ENCODE results near the gene ADGRA3. TPM values are rescaled to one million over a fixed set of nuclear protein-coding genes. Genes with fewer than 3 reads are reported as not detected.
A peak's percentile ranks its signal among the peaks of the same experiment; 100 is the strongest.

ADGRA3 gene
- total RNA-seq, 1 donor from 2014 or later, result 76.0 TPM

GRCh38 chr4:22466581-22466980 lies 49.3 kb downstream of the ADGRA3 start:
- Mint-ChIP-seq H3K9me3 (peaks cover 8% of the 10 kb centered on the region), H3K4me3 (no peak overlapping the region), H3K36me3 (ENCODE audit: low read depth) (peaks cover 32% of the 10 kb centered on the region), H3K27ac (ENCODE audit: unreplicated experiment) (no peak overlapping the region), H3K27me3 (ENCODE audit: low read depth) (no peaks in the 10 kb centered on the region), H3K4me1 (no peaks in the 10 kb centered on the region)
- no peak for DNase-seq (ENCODE audit: low read depth, low spot score)
- TF ChIP-seq CTCF (conservative IDR thresholded peaks at IDR 0.05), result no peak

- no peak overlapping the region for H3K27ac Mint-ChIP-seq (ENCODE audit: unreplicated experiment)
- no peaks in the 10 kb centered on the region for H3K4me1 Mint-ChIP-seq
- H3K36me3 Mint-ChIP-seq (ENCODE audit: low read depth), result peaks cover 35% of the 10 kb centered on the region
- DNase-seq (ENCODE audit: low read depth, low spot score), result no peak
- TF ChIP-seq CTCF (conservative IDR thresholded peaks at IDR 0.05), result no peak
- peaks cover 8% of the 10 kb centered on the region for H3K9me3 Mint-ChIP-seq
- no peaks in the 10 kb centered on the region for H3K27me3 Mint-ChIP-seq (ENCODE audit: low read depth)
- no peak overlapping the region for H3K4me3 Mint-ChIP-seq
These were observed 49.9 kb downstream of the ADGRA3 start for GRCh38 chr4:22465996-22466395.

GRCh38 chr4:22465349-22465748 lies 50.5 kb downstream of the ADGRA3 start:
- Mint-ChIP-seq H3K27ac (ENCODE audit: unreplicated experiment) (no peak overlapping the region), H3K4me3 (no peak overlapping the region), H3K9me3 (peaks cover 8% of the 10 kb centered on the region), H3K4me1 (no peaks in the 10 kb centered on the region), H3K27me3 (ENCODE audit: low read depth) (no peaks in the 10 kb centered on the region), H3K36me3 (ENCODE audit: low read depth) (peaks cover 38% of the 10 kb centered on the region)
- TF ChIP-seq CTCF (conservative IDR thresholded peaks at IDR 0.05), result no peak
- DNase-seq (ENCODE audit: low read depth, low spot score), result no peak

- peaks cover 4% of the 10 kb centered on the region for H3K9me3 Mint-ChIP-seq
- no peaks in the 10 kb centered on the region for H3K27me3 Mint-ChIP-seq (ENCODE audit: low read depth)
- DNase-seq (ENCODE audit: low read depth, low spot score), result no peak
- H3K36me3 Mint-ChIP-seq (ENCODE audit: low read depth), result peaks cover 29% of the 10 kb centered on the region
- no peak overlapping the region for H3K4me3 Mint-ChIP-seq
- H3K27ac Mint-ChIP-seq (ENCODE audit: unreplicated experiment), result peak overlapping the region; percentile 11
- no peaks in the 10 kb centered on the region for H3K4me1 Mint-ChIP-seq
- TF ChIP-seq CTCF (conservative IDR thresholded peaks at IDR 0.05), result no peak
These were observed 52.7 kb downstream of the ADGRA3 start for GRCh38 chr4:22463179-22463578.

GRCh38 chr4:22462688-22463087 lies 53.2 kb downstream of the ADGRA3 start:
- no peak for TF ChIP-seq CTCF (conservative IDR thresholded peaks at IDR 0.05)
- Mint-ChIP-seq H3K36me3 (ENCODE audit: low read depth) (peaks cover 29% of the 10 kb centered on the region), H3K27me3 (ENCODE audit: low read depth) (no peaks in the 10 kb centered on the region), H3K9me3 (peaks cover 4% of the 10 kb centered on the region), H3K4me3 (no peak overlapping the region), H3K4me1 (no peaks in the 10 kb centered on the region), H3K27ac (ENCODE audit: unreplicated experiment) (no peak overlapping the region)
- no peak for DNase-seq (ENCODE audit: low read depth, low spot score)

- DNase-seq (ENCODE audit: low read depth, low spot score), result no peak
- Mint-ChIP-seq H3K36me3 (ENCODE audit: low read depth) (peaks cover 19% of the 10 kb centered on the region), H3K9me3 (no peaks in the 10 kb centered on the region), H3K4me1 (no peaks in the 10 kb centered on the region), H3K27ac (ENCODE audit: unreplicated experiment) (no peak overlapping the region), H3K4me3 (no peak overlapping the region), H3K27me3 (ENCODE audit: low read depth) (no peaks in the 10 kb centered on the region)
- no peak for TF ChIP-seq CTCF (conservative IDR thresholded peaks at IDR 0.05)
These were observed 55.6 kb downstream of the ADGRA3 start for GRCh38 chr4:22460266-22460665.

All from neural crest cell (in vitro differentiated cells).